NT2/D1 (cell line): ENCODE measurements around the gene FARP1.

Source experiments
- SUZ12 ChIP-seq: IDR thresholded peaks from 2 replicates; pipeline ENCODE4 v1.6.1; 2011; ENCODE audit not compliant: insufficient read length, insufficient read depth; ENCODE audit errors: extremely low read depth
- YY1 ChIP-seq: IDR thresholded peaks from 2 replicates; pipeline ENCODE4 v1.6.1; 2011; ENCODE audit not compliant: insufficient read length, insufficient read depth
- ZNF274 ChIP-seq: IDR thresholded peaks from 2 replicates; pipeline ENCODE4 v1.6.1; 2011; ENCODE audit warnings: mild to moderate bottlenecking, low read depth, low read length

DNA sequence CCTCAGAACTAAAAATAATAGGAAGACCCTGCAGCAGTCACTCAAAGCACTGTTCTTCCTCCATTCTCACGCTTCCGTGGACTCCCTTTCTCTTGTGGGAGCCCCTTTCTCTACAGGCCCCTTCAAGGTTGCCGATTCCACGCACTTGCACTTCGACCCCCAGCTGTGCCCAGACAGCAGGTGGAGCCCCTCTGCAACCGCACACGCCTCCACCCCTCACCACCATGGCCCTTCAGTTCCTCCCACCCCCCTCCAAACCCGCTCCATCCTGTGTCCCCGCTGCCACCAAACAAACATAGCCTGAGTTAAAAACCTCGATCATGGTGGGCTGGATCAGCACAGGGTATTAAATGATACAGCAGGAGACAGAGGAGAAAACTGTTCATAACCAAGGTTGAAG lies 331.4 kb downstream of the FARP1 start:
- TF ChIP-seq YY1, result no peak
- no peak for TF ChIP-seq SUZ12
- no peak for TF ChIP-seq ZNF274
